ENCODE data around the gene NUP62.

Gene NUP62

DNA sequence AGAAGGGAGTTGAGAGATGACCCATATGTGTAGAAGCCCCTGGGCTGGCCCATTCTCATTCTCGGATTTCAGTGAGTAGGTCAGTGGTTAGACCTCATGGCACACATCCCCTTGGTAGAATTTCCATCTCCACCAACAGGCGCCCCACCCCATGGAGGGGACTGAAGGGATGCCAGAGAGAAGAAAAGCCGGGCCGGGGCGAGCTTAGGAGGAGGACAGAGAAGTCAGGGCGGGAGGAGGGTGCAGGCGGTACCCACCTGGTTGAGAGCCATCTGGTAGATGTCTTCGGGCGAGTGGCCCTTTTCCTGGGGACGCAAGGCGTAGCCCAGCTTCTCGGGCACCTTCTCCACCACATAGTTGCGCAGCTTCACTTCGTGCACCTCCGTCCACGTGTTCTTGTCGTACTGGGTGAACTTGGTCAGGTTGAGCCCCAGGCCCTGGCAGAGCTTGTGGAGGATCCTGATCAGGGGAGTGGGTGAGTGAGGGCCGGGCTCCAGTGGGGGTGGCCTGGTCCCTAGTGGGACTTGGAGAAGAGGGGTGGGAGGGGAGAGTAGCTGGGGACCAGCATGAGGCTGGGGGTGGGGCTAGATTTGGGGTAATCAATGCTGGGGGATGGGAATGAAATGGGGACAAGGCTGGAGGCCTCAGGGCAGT, 35.2 kb downstream of the NUP62 start:
- CTCF ChIA-PET, result interaction anchor here (1.2 kb wide), 1 partner anchor 24 kb away, joined by 4 read pairs; no protein-coding TSS in a partner anchor

GRCh38 chr19:49892716-49893115, 36.6 kb downstream of the NUP62 start:
- Histone ChIP-seq H3K9me3 (ENCODE audit: control extremely low read depth in 1 of 5, control insufficient read depth in 4 of 5, insufficient read depth in 2 of 5, low read depth in 1 of 5, low read length in 4 of 5) (no peaks in the 10 kb centered on the region), H3K27me3 (replicated peaks in 2 of 5; ENCODE audit: control insufficient read depth in 4 of 5, insufficient read depth in 5 of 5, low read length in 4 of 5) (peaks cover 0 to 22% (median 6%) of the 10 kb centered on the region in 5 experiments), H3K27ac (ENCODE audit: insufficient read depth in 1 of 2, low read depth in 1 of 2, low read length in 2 of 2, poor library complexity in 1 of 2, severe bottlenecking in 2 of 2) (no peak overlapping the region), H3K36me3 (ENCODE audit: control insufficient read depth in 4 of 4, insufficient read depth in 4 of 4, low read length in 3 of 4) (peaks cover 0 to 3% (median 0%) of the 10 kb centered on the region in 4 experiments), H3K4me1 (ENCODE audit: control extremely low read depth in 1 of 4, control insufficient read depth in 4 of 4, insufficient read depth in 4 of 4, low read length in 3 of 4) (peaks cover 0 to 32% (median 25%) of the 10 kb centered on the region in 4 experiments), H3K4me3 (ENCODE audit: control insufficient read depth in 1 of 7, extremely low read depth in 1 of 7, insufficient read depth in 4 of 7, low read depth in 2 of 7, low read length in 6 of 7) (no peak overlapping the region)
- no peak for DNase-seq
- WGBS (ENCODE audit: insufficient coverage), result no CpG with 5 or more reads among the region's 1 CpG
- POLR2A ChIA-PET, result no interaction called here
- CTCF ChIA-PET, result interaction anchor here (0.7 to 1.8 kb wide), 3 partner anchors 11 to 20 kb away, joined by 3 to 5 read pairs (median 4); no protein-coding TSS in a partner anchor

More for the DNA sequence above, 35.2 kb downstream of the NUP62 start:
- H3K27ac ChIP-seq (ENCODE audit: insufficient read depth in 1 of 2, low read depth in 1 of 2, low read length in 2 of 2, poor library complexity in 1 of 2, severe bottlenecking in 2 of 2), result no peak overlapping the region
- POLR2A ChIA-PET, result interaction anchor here (0.6 to 1.4 kb wide), 4 partner anchors 17 to 694 kb away, joined by 3 read pairs; partner anchors contain the start of genes AKT1S1, NUP62 and TBC1D17
- no peak overlapping the region for H3K4me3 ChIP-seq (ENCODE audit: control insufficient read depth in 1 of 7, extremely low read depth in 1 of 7, insufficient read depth in 4 of 7, low read depth in 2 of 7, low read length in 6 of 7)
- H3K36me3 ChIP-seq (ENCODE audit: control insufficient read depth in 4 of 4, insufficient read depth in 4 of 4, low read length in 3 of 4), result no peaks in the 10 kb centered on the region
- H3K27me3 ChIP-seq (replicated peaks in 2 of 5; ENCODE audit: control insufficient read depth in 4 of 5, insufficient read depth in 5 of 5, low read length in 4 of 5), result peaks cover 0 to 21% (median 6%) of the 10 kb centered on the region in 5 experiments
- no peak for DNase-seq
- WGBS (ENCODE audit: insufficient coverage), result 94% methylated on average over 11 of the region's 18 CpGs
- no peaks in the 10 kb centered on the region for H3K9me3 ChIP-seq (ENCODE audit: control extremely low read depth in 1 of 5, control insufficient read depth in 4 of 5, insufficient read depth in 2 of 5, low read depth in 1 of 5, low read length in 4 of 5)
- peaks cover 0 to 39% (median 33%) of the 10 kb centered on the region in 4 experiments for H3K4me1 ChIP-seq (ENCODE audit: control extremely low read depth in 1 of 4, control insufficient read depth in 4 of 4, insufficient read depth in 4 of 4, low read length in 3 of 4)

DNA sequence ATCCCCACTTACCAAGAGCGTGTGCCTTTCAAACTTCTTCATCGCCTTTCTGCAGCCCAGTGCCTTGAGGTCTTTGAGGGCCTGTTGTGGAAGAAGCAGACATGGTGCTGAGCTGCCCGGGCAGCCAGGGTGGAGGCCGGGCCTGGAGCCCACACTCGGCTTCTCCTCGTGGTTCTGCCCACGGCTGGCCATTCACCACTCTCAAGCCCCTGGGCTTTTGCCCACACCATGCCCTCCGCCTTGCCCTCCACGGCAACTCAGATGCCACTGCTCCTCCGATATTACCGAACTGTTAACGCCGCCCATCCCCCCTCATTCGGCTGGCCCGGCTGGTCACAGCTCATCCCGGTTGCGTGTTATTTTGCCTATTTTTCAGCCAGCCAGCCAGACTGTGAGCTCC, 37.9 kb downstream of the NUP62 start:
- no peak for DNase-seq
- H3K27me3 ChIP-seq (replicated peaks in 2 of 5; ENCODE audit: control insufficient read depth in 4 of 5, insufficient read depth in 5 of 5, low read length in 4 of 5), result peaks cover 0 to 22% (median 6%) of the 10 kb centered on the region in 5 experiments
- CTCF ChIA-PET, result interaction anchor here (1.8 to 2.0 kb wide), 3 partner anchors 9 to 17 kb away, joined by 4 to 6 read pairs (median 5); no protein-coding TSS in a partner anchor
- POLR2A ChIA-PET, result no interaction called here
- H3K4me1 ChIP-seq (ENCODE audit: control extremely low read depth in 1 of 4, control insufficient read depth in 4 of 4, insufficient read depth in 4 of 4, low read length in 3 of 4), result peaks cover 0 to 18% (median 12%) of the 10 kb centered on the region in 4 experiments
- H3K36me3 ChIP-seq (ENCODE audit: control insufficient read depth in 4 of 4, insufficient read depth in 4 of 4, low read length in 3 of 4), result peaks cover 0 to 10% (median 4%) of the 10 kb centered on the region in 4 experiments
- WGBS (ENCODE audit: insufficient coverage), result 95% methylated on average over 17 of the region's 17 CpGs
- H3K9me3 ChIP-seq (ENCODE audit: control extremely low read depth in 1 of 5, control insufficient read depth in 4 of 5, insufficient read depth in 2 of 5, low read depth in 1 of 5, low read length in 4 of 5), result no peaks in the 10 kb centered on the region
- no peak overlapping the region for H3K4me3 ChIP-seq (ENCODE audit: control insufficient read depth in 1 of 7, extremely low read depth in 1 of 7, insufficient read depth in 4 of 7, low read depth in 2 of 7, low read length in 6 of 7)
- no peak overlapping the region for H3K27ac ChIP-seq (ENCODE audit: insufficient read depth in 1 of 2, low read depth in 1 of 2, low read length in 2 of 2, poor library complexity in 1 of 2, severe bottlenecking in 2 of 2)

GRCh38 chr19:49890349-49891311, 38.7 kb downstream of the NUP62 start:
- H3K27me3 ChIP-seq (replicated peaks in 2 of 5; ENCODE audit: control insufficient read depth in 4 of 5, insufficient read depth in 5 of 5, low read length in 4 of 5), result peaks cover 0 to 22% (median 6%) of the 10 kb centered on the region in 5 experiments
- DNase-seq, result peak in 1 of 3 donors; percentile 56
- H3K9me3 ChIP-seq (ENCODE audit: control extremely low read depth in 1 of 5, control insufficient read depth in 4 of 5, insufficient read depth in 2 of 5, low read depth in 1 of 5, low read length in 4 of 5), result no peaks in the 10 kb centered on the region
- 29% methylated on average over 42 of the region's 69 CpGs for whole genome bisulfite sequencing (ENCODE audit: insufficient coverage)
- peaks cover 0 to 10% (median 5%) of the 10 kb centered on the region in 4 experiments for H3K36me3 ChIP-seq (ENCODE audit: control insufficient read depth in 4 of 4, insufficient read depth in 4 of 4, low read length in 3 of 4)
- H3K27ac ChIP-seq (ENCODE audit: insufficient read depth in 1 of 2, low read depth in 1 of 2, low read length in 2 of 2, poor library complexity in 1 of 2, severe bottlenecking in 2 of 2), result no peak overlapping the region
- peak overlapping the region in 4 of 7 experiments; percentile 26 to 55 (median 48) for H3K4me3 ChIP-seq (ENCODE audit: control insufficient read depth in 1 of 7, extremely low read depth in 1 of 7, insufficient read depth in 4 of 7, low read depth in 2 of 7, low read length in 6 of 7)
- ChIA-PET POLR2A (interaction anchor here (1.2 to 1.3 kb wide), 2 partner anchors 14 to 40 kb away, joined by 4 to 10 read pairs; partner anchors contain the start of gene AKT1S1), CTCF (interaction anchor here (0.8 to 2.0 kb wide), 4 partner anchors 9 to 161 kb away, joined by 3 to 6 read pairs (median 4); no protein-coding TSS in a partner anchor)
- H3K4me1 ChIP-seq (ENCODE audit: control extremely low read depth in 1 of 4, control insufficient read depth in 4 of 4, insufficient read depth in 4 of 4, low read length in 3 of 4), result peaks cover 0 to 11% (median 5%) of the 10 kb centered on the region in 4 experiments

GRCh38 chr19:49889687-49890348, 39.5 kb downstream of the NUP62 start:
- Histone ChIP-seq H3K4me3 (ENCODE audit: control insufficient read depth in 1 of 7, extremely low read depth in 1 of 7, insufficient read depth in 4 of 7, low read depth in 2 of 7, low read length in 6 of 7) (peak overlapping the region in 4 of 7 experiments; percentile 26 to 55 (median 48)), H3K27ac (ENCODE audit: insufficient read depth in 1 of 2, low read depth in 1 of 2, low read length in 2 of 2, poor library complexity in 1 of 2, severe bottlenecking in 2 of 2) (no peak overlapping the region)
- 24% methylated on average over 69 of the region's 71 CpGs for WGBS (ENCODE audit: insufficient coverage)

GRCh38 chr19:49889038-49889686, 40.1 kb downstream of the NUP62 start:
- CTCF ChIA-PET, result no interaction called here
- Histone ChIP-seq H3K27ac (ENCODE audit: insufficient read depth in 1 of 2, low read depth in 1 of 2, low read length in 2 of 2, poor library complexity in 1 of 2, severe bottlenecking in 2 of 2) (no peak overlapping the region), H3K4me3 (ENCODE audit: control insufficient read depth in 1 of 7, extremely low read depth in 1 of 7, insufficient read depth in 4 of 7, low read depth in 2 of 7, low read length in 6 of 7) (no peak overlapping the region), H3K9me3 (ENCODE audit: control extremely low read depth in 1 of 5, control insufficient read depth in 4 of 5, insufficient read depth in 2 of 5, low read depth in 1 of 5, low read length in 4 of 5) (no peaks in the 10 kb centered on the region), H3K36me3 (ENCODE audit: control insufficient read depth in 4 of 4, insufficient read depth in 4 of 4, low read length in 3 of 4) (peaks cover 2 to 23% (median 13%) of the 10 kb centered on the region in 4 experiments), H3K4me1 (ENCODE audit: control extremely low read depth in 1 of 4, control insufficient read depth in 4 of 4, insufficient read depth in 4 of 4, low read length in 3 of 4) (peaks cover 0 to 9% (median 3%) of the 10 kb centered on the region in 4 experiments), H3K27me3 (replicated peaks in 2 of 5; ENCODE audit: control insufficient read depth in 4 of 5, insufficient read depth in 5 of 5, low read length in 4 of 5) (peaks cover 0 to 19% (median 5%) of the 10 kb centered on the region in 5 experiments)
- POLR2A ChIA-PET, result interaction anchor here (1.4 kb wide), 1 partner anchor 12 kb away, joined by 3 read pairs; the partner anchor contains the start of genes AKT1S1 and TBC1D17
- WGBS (ENCODE audit: insufficient coverage), result 87% methylated on average over 18 of the region's 23 CpGs
- DNase-seq, result no peak

More at GRCh38 chr19:49889687-49890348, 39.5 kb downstream of the NUP62 start:
- peaks cover 0 to 19% (median 5%) of the 10 kb centered on the region in 5 experiments for H3K27me3 ChIP-seq (replicated peaks in 2 of 5; ENCODE audit: control insufficient read depth in 4 of 5, insufficient read depth in 5 of 5, low read length in 4 of 5)
- peak; percentile 89 to 93 (median 91) for DNase-seq
- peaks cover under 1 to 16% (median 7%) of the 10 kb centered on the region in 4 experiments for H3K36me3 ChIP-seq (ENCODE audit: control insufficient read depth in 4 of 4, insufficient read depth in 4 of 4, low read length in 3 of 4)
- ChIA-PET POLR2A (interaction anchor here (1.2 to 1.3 kb wide), 2 partner anchors 13 to 40 kb away, joined by 4 to 10 read pairs; partner anchors contain the start of gene AKT1S1), CTCF (interaction anchor here (0.8 to 1.9 kb wide), 2 partner anchors 19 to 160 kb away, joined by 3 to 4 read pairs; no protein-coding TSS in a partner anchor)
- H3K9me3 ChIP-seq (ENCODE audit: control extremely low read depth in 1 of 5, control insufficient read depth in 4 of 5, insufficient read depth in 2 of 5, low read depth in 1 of 5, low read length in 4 of 5), result no peaks in the 10 kb centered on the region
- H3K4me1 ChIP-seq (ENCODE audit: control extremely low read depth in 1 of 4, control insufficient read depth in 4 of 4, insufficient read depth in 4 of 4, low read length in 3 of 4), result peaks cover 0 to 9% (median 3%) of the 10 kb centered on the region in 4 experiments
